Ecto neural progenitor cell (in vitro differentiated cells): ENCODE measurements around the gene ASIC2.
"Not testable (repeated sequence)": the region's sequence is repeated elsewhere in the genome, so short reads cannot be mapped to it uniquely, and the experiment has no call there.

Experiments used
- DNase-seq: peaks from one replicate; pipeline ENCODE4 v3.0.0-alpha.2; 2018; ENCODE audit warnings: low spot score

The ASIC2 gene

GRCh38 chr17:32980230-32980629, 312.9 kb downstream of the ASIC2 start:
- DNase-seq, result no peak

- DNase-seq, result no peak
These were observed 316.5 kb downstream of the ASIC2 start for GRCh38 chr17:32976605-32977004.

GRCh38 chr17:32976131-32976530, 317.0 kb downstream of the ASIC2 start:
- no peak for DNase-seq

GRCh38 chr17:32971171-32971570, 321.9 kb downstream of the ASIC2 start:
- no peak for DNase-seq

- DNase-seq, result no peak
These were observed 322.8 kb downstream of the ASIC2 start for GRCh38 chr17:32970281-32970680.

- not testable (repeated sequence) for DNase-seq
These were observed 323.9 kb downstream of the ASIC2 start for GRCh38 chr17:32969231-32969630.

- DNase-seq, result no peak
These were observed 328.6 kb downstream of the ASIC2 start for GRCh38 chr17:32964541-32964940.
